HG03575 (cell line): Measurements from ENCODE around the gene GIN1.
"Not testable (repeated sequence)": the region's sequence is repeated elsewhere in the genome, so short reads cannot be mapped to it uniquely, and the experiment has no call there.

Source experiments
- ATAC-seq: cut with Tn5 transposase; IDR thresholded peaks from one replicate; pipeline ENCODE4 v1.9.1; 2021; ENCODE audit not compliant: unreplicated experiment, insufficient number of reproducible peaks, low FRiP score; ENCODE audit errors: extremely low read depth

GIN1 gene

DNA sequence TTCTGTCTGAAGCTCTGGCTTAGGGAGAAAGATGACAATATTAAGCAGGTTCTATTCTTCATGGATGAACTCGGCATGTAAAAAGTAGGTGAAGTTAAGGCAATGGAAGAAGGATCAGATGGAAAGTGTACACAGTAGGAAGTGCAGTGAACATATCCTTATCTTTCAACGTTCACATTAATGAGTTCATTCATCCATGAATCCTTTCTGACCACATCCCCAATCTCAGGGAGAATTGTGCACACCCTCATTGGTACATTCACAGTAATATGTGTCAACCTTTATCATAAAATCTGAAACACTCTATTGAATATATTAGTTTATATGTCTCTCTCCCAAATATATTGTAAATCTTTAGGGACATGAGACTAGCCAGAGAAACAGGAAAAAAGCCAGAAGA, 5.5 kb downstream of the GIN1 start:
- no peak for ATAC-seq

- ATAC-seq: no peak
Observed at GRCh38 chr5:103112910-103113309, 7.0 kb downstream of the GIN1 start.

DNA sequence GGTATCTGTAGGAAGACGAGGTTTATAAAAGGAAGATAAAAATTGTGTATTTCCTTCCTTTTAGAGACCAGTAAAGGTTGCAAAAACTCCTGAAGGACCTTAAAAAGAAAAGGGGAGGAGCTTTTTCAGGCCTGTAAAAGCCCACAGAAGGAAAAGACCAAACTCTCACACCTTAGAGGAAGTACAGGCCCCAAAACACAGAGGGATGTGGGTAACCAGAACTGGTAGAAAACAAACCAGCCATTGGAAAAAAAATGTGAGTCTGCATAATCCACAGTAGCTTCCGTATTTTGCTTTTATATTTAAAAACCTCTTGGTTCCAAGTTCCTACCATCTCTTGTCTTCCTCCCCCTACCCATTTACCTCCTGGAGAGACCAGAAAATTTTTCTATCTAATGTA, 8.5 kb downstream of the GIN1 start:
- no peak for ATAC-seq

- ATAC-seq: no peak
Observed at GRCh38 chr5:103110403-103110802, 9.5 kb downstream of the GIN1 start.

- ATAC-seq: no peak
Observed at GRCh38 chr5:103109277-103109676, 10.7 kb downstream of the GIN1 start.

DNA sequence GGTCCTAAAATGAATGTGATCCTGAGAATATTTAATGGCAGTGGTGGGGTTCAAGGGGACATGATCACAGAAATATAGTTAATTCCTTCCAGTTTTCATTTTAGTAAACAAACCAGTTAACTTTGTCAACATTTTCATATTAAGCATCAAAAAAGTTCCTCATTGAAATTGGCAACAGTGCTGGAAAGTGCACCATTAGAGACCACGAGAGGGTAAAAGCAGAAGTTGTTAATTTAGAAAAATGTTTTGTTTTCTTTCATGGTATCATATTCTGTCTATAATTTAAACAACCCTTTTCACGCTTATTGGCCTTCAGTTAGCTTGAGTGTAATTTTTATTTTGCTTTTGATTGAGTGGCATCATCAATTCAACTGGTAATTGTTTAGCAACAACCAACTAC, 11.9 kb downstream of the GIN1 start:
- ATAC-seq: no peak

DNA sequence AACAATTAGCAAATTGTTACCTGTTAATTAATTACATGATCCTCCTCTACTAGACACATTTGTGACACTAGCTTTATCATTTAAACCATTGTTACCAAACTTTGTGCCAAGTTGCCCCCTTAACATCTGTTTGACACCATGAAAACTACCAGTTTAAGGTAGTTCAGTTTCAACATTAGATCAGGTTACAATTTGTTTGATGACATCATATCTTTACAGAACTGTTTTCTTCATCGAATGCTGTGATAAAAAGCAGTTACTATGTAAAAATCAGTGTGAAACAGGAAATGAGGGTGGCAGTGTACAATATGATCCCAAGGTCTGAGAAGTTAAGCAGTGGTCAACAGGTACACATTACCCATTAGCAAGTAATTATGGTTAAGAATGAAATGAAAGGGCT, 17.7 kb downstream of the GIN1 start:
- ATAC-seq: no peak

GRCh38 chr5:103101079-103101750, 18.7 kb downstream of the GIN1 start:
- ATAC-seq: no peak

DNA sequence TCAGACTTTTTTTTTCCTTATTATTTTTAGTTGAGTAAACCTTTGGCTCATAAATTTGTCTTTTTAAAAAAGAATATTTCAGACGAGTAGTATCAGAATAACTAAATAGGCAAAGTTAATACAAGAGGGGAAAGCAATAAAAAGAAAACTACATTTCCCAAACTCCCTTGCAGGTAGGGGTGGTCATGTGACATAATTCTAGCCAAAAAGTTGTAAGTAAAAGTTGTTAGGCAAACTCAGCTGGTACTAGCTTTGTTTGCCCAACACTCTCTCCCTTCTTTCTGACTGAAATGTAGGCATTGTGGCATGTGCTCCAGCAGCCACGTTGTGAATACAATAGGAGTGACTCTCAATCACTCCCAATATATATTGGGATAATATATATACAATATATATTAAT, 20.9 kb downstream of the GIN1 start:
- no peak for ATAC-seq

- no peak for ATAC-seq
Observed at GRCh38 chr5:103094737-103095136, 25.2 kb downstream of the GIN1 start.

GRCh38 chr5:103093727-103094126, 26.2 kb downstream of the GIN1 start:
- ATAC-seq: no peak

- ATAC-seq: no peak
Observed at GRCh38 chr5:103092676-103093075, 27.3 kb downstream of the GIN1 start.

- ATAC-seq: no peak
Observed at GRCh38 chr5:103090791-103091190, 29.1 kb downstream of the GIN1 start.

- no peak for ATAC-seq
Observed at GRCh38 chr5:103089272-103089671, 30.7 kb downstream of the GIN1 start.

GRCh38 chr5:103086547-103086946, 33.4 kb downstream of the GIN1 start:
- ATAC-seq: no peak

- no peak for ATAC-seq
Observed at GRCh38 chr5:103079796-103080195, 40.1 kb downstream of the GIN1 start.

DNA sequence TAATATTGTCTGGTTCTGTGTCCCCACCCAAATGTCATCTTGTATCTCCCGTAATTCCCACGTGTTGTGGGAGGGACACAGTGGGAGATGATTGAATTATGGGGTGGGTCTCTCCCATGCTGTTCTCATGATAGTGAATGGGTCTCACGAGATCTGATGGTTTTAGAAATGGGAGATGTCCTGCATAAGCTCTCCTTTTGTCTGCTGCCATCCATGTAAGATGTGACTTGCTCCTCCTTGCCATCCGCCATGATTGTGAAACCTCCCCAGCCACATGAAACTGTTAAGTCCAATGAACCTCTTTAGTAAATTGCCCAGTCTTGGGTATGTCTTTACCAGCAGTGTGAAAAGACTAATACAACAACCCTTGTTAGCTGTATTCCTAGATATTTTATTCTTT, 44.5 kb downstream of the GIN1 start:
- ATAC-seq: no peak

DNA sequence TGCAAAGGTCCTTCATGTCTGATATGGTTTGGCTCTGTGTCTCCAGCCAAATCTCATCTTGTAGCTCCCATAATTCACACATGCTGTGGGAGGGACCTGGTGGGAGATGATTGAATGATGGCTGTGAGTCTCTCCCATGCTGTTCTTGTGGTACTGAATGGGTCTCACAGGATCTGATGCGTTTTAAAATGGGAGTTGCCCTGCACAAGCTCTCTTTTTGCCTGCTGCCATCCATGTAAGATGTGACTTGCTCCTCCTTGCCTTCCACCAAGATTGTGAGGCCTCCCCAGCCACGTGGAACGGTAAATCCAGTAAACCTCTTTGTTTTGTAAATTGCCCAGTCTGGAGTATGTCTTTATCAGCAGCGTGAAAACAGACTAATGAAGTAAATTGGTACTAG, 46.4 kb downstream of the GIN1 start:
- not testable (repeated sequence) for ATAC-seq

GRCh38 chr5:103066326-103066725, 53.6 kb downstream of the GIN1 start:
- no peak for ATAC-seq

DNA sequence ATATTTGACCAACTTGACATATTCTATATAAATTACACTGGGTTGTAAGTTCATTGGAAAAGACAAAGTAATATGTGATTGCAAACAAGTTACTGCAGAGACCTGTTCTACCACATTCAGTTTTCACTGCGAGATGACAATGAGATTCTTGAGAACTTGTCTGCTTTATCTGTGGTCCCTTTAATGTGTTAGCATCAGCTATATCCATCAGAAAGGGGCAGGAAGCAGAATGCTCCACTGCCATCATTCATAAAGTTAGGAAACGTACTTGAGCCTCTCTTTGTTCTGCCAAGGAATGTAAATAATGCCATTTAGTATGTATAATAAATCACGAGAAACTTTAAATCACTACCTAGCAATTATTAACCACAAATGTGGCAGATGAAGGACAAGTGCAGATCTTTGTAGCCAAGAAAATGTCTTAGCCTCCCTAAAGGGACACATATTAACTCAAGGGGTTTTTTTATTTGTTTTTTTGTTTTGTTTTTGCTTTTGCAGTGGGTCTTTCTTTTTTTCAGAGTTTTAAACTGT, 59.4 kb downstream of the GIN1 start:
- no peak for ATAC-seq

- no peak for ATAC-seq
Observed at GRCh38 chr5:103059525-103059924, 60.4 kb downstream of the GIN1 start.
